ENCODE results near the gene ADGRB3. TPM values are rescaled to one million over a fixed set of nuclear protein-coding genes. Genes with fewer than 3 reads are reported as not detected.

The ADGRB3 gene
- total RNA-seq, 1 donor from 2014 or later: 8.9 TPM

DNA sequence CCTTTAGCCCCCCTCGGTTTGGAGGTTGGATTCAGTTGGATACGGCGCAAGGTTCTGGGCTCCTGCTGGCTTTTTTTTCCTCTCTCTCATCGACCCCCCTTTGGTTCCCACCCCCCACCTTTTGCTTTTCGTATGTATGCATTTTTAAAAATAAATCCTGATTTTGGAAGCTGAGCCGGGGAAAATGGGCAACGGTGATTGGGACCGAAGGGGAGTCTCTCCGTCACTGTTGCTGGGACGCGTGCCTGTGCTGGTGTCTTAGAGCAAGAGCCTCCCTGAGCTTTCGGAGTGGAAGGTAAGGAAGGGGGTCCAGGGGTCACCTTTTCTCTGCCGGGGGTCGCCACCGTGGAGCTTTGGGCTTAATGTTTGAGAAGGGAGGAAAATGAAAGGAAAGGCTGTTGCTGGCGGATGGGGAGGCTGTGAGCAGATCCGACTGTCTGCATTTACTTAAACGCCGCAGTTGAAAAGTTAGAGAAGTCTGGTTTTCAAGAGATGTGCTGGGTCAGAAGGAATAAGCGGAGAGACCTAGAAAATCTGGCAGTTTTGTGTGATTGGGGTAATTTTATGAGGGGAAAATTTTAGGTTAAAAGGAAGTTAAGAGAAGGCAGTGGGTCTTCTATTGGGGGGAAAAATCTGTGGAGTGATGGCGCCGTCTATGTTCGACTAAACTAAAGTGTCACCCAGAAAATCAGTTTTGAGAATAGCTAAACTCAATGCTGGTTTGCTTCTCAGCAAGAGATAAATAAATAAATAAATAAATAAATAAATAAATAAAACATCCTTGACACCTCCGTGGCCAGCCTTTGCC is 828 bp downstream of the ADGRB3 start:
- H3K4me1 Mint-ChIP-seq (ENCODE audit: unreplicated experiment): peaks cover 45% of the 10 kb centered on the region
- peak overlapping the region; percentile 70 for H3K27ac Mint-ChIP-seq (ENCODE audit: unreplicated experiment)
- peaks cover 53% of the 10 kb centered on the region for H3K27me3 Mint-ChIP-seq (ENCODE audit: unreplicated experiment)
- peaks cover 11% of the 10 kb centered on the region for H3K36me3 Mint-ChIP-seq (ENCODE audit: unreplicated experiment)
- no peak for DNase-seq (ENCODE audit: extremely low spot score, unreplicated experiment)
- no peaks in the 10 kb centered on the region for H3K9me3 Mint-ChIP-seq (ENCODE audit: unreplicated experiment)
- TF ChIP-seq, protein P1, sequence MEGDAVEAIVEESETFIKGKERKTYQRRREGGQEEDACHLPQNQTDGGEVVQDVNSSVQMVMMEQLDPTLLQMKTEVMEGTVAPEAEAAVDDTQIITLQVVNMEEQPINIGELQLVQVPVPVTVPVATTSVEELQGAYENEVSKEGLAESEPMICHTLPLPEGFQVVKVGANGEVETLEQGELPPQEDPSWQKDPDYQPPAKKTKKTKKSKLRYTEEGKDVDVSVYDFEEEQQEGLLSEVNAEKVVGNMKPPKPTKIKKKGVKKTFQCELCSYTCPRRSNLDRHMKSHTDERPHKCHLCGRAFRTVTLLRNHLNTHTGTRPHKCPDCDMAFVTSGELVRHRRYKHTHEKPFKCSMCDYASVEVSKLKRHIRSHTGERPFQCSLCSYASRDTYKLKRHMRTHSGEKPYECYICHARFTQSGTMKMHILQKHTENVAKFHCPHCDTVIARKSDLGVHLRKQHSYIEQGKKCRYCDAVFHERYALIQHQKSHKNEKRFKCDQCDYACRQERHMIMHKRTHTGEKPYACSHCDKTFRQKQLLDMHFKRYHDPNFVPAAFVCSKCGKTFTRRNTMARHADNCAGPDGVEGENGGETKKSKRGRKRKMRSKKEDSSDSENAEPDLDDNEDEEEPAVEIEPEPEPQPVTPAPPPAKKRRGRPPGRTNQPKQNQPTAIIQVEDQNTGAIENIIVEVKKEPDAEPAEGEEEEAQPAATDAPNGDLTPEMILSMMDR (IDR thresholded peaks at IDR 0.05): peak; percentile 43
- peak overlapping the region; percentile 93 for H3K4me3 Mint-ChIP-seq (ENCODE audit: unreplicated experiment)

- Mint-ChIP-seq H3K27ac (ENCODE audit: unreplicated experiment) (no peak overlapping the region), H3K9me3 (ENCODE audit: unreplicated experiment) (no peaks in the 10 kb centered on the region), H3K4me1 (ENCODE audit: unreplicated experiment) (peaks cover 48% of the 10 kb centered on the region), H3K27me3 (ENCODE audit: unreplicated experiment) (peaks cover 50% of the 10 kb centered on the region), H3K4me3 (ENCODE audit: unreplicated experiment) (peak overlapping the region; percentile 93), H3K36me3 (ENCODE audit: unreplicated experiment) (peaks cover 11% of the 10 kb centered on the region)
- no peak for DNase-seq (ENCODE audit: extremely low spot score, unreplicated experiment)
- TF ChIP-seq, protein P1 (IDR thresholded peaks at IDR 0.05): no peak
Observed at GRCh38 chr6:68636666-68637065, 1.6 kb downstream of the ADGRB3 start.

DNA sequence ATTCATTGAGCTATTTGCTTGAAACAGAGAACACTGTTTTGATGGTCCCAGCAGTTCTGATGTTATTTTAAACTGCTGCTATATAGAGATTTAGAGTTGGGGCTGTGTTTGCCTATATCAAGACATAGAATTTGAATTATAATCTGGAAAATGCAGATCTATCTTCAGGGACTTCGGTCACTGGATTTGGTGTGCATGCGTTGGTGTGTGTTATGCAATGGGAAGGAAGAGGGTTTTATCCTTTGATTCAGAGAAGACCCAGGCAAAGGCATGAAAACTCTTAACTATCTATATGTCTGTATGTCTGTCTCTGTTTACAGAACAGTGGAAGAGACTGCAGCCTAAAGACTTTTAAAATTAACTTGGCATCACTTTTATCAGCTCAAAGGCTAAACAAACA is 2.0 kb downstream of the ADGRB3 start:
- Mint-ChIP-seq H3K9me3 (ENCODE audit: unreplicated experiment) (no peaks in the 10 kb centered on the region), H3K36me3 (ENCODE audit: unreplicated experiment) (peaks cover 11% of the 10 kb centered on the region), H3K27ac (ENCODE audit: unreplicated experiment) (no peak overlapping the region), H3K4me1 (ENCODE audit: unreplicated experiment) (peaks cover 48% of the 10 kb centered on the region), H3K27me3 (ENCODE audit: unreplicated experiment) (peaks cover 48% of the 10 kb centered on the region), H3K4me3 (ENCODE audit: unreplicated experiment) (peak overlapping the region; percentile 93)
- DNase-seq (ENCODE audit: extremely low spot score, unreplicated experiment): no peak
- TF ChIP-seq, protein P1 (IDR thresholded peaks at IDR 0.05): no peak

DNA sequence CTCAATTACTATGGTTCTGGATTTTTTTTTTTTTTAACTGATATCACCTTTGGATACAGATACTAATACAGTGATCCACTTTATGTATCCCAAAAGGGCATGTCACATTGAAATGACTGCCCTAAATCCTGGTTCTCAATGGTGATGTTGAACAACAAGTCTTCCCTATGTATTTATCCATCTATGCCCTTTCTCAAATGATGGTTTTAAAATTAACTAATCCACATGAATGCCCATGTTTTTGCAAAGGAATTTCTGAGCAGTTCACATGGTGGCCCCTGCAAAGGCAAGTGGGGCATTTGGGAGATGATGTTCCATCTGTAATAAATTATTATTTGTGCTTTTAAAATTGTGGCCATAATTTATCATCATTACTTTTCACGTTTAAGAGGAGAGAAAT is 2.7 kb downstream of the ADGRB3 start:
- no peak overlapping the region for H3K27ac Mint-ChIP-seq (ENCODE audit: unreplicated experiment)
- peak overlapping the region; percentile 93 for H3K4me3 Mint-ChIP-seq (ENCODE audit: unreplicated experiment)
- H3K4me1 Mint-ChIP-seq (ENCODE audit: unreplicated experiment): peaks cover 48% of the 10 kb centered on the region
- peaks cover 44% of the 10 kb centered on the region for H3K27me3 Mint-ChIP-seq (ENCODE audit: unreplicated experiment)
- H3K36me3 Mint-ChIP-seq (ENCODE audit: unreplicated experiment): peaks cover 11% of the 10 kb centered on the region
- TF ChIP-seq, protein P1 (IDR thresholded peaks at IDR 0.05): no peak
- no peak for DNase-seq (ENCODE audit: extremely low spot score, unreplicated experiment)
- no peaks in the 10 kb centered on the region for H3K9me3 Mint-ChIP-seq (ENCODE audit: unreplicated experiment)

- H3K36me3 Mint-ChIP-seq (ENCODE audit: unreplicated experiment): peaks cover 14% of the 10 kb centered on the region
- peak overlapping the region; percentile 50 for H3K4me3 Mint-ChIP-seq (ENCODE audit: unreplicated experiment)
- DNase-seq (ENCODE audit: extremely low spot score, unreplicated experiment): no peak
- TF ChIP-seq, protein P1 (IDR thresholded peaks at IDR 0.05): peak; percentile 85
- H3K27ac Mint-ChIP-seq (ENCODE audit: unreplicated experiment): no peak overlapping the region
- no peaks in the 10 kb centered on the region for H3K9me3 Mint-ChIP-seq (ENCODE audit: unreplicated experiment)
- peaks cover 46% of the 10 kb centered on the region for H3K4me1 Mint-ChIP-seq (ENCODE audit: unreplicated experiment)
- peaks cover 38% of the 10 kb centered on the region for H3K27me3 Mint-ChIP-seq (ENCODE audit: unreplicated experiment)
Observed at GRCh38 chr6:68638230-68638900, 3.3 kb downstream of the ADGRB3 start.

Data from osteocyte (in vitro differentiated cells).